Sigmoid colon (tissue), 7 donors: ENCODE measurements around the gene RBBP8NL. TPM values are rescaled to one million over a fixed set of nuclear protein-coding genes. Genes with fewer than 3 reads are reported as not detected.

Experiments
- DNase-seq: peaks from one replicate; pipeline ENCODE4 v3.0.0-alpha.2; 2019
- H3K27ac ChIP-seq, 4 donors: fragments of 200-600 bp; sonication (generic); one replicate each; pipeline ENCODE4 v1.5.1; 2016 to 2019; ENCODE audit warnings: mild to moderate bottlenecking in 1 of 4
- H3K27me3 ChIP-seq, 3 donors: fragments of 200-600 bp; sonication (generic); one replicate each; pipeline ENCODE4 v1.5.1; 2019; ENCODE audit warnings: mild to moderate bottlenecking in 1 of 3
- H3K36me3 ChIP-seq, 4 donors: fragments of 200-600 bp; sonication (generic); one replicate each; pipeline ENCODE4 v1.5.1; 2016 to 2019
- H3K4me1 ChIP-seq, 4 donors: fragments of 200-600 bp; sonication (generic); one replicate each; pipeline ENCODE4 v1.5.1; 2017 to 2019
- H3K4me3 ChIP-seq, 4 donors: fragments of 200-600 bp; sonication (generic); one replicate each; pipeline ENCODE4 v1.5.1; 2017 to 2019; ENCODE audit warnings: mild to moderate bottlenecking in 2 of 4, moderate library complexity in 1 of 4
- H3K9me3 ChIP-seq, 4 donors: fragments of 200-600 bp in 3 of 4; sonication (generic) in 3 of 4; one replicate each; pipeline versions ENCODE4 v1.5.1 to v1.6.1; 2013 to 2019
- CTCF ChIP-seq, 4 experiments: fragments of 450-650 bp in 3 of 4; fragments of 200-600 bp in 1 of 4; IDR thresholded peaks; one replicate each; pipeline ENCODE4 v1.5.1; 2016 to 2019; ENCODE audit warnings: antibody characterized with exemption in 4 of 4, mild to moderate bottlenecking in 3 of 4, moderate library complexity in 2 of 4
- EP300 ChIP-seq, 4 donors: sonication (generic); formaldehyde crosslinking; IDR thresholded peaks; one replicate each; pipeline ENCODE4 v1.6.1; 2017; ENCODE audit warnings: antibody characterized with exemption in 4 of 4
- POLR2A ChIP-seq, 2 donors: fragments of 450-650 bp; IDR thresholded peaks; one replicate each; pipeline ENCODE4 v1.6.1; 2016; ENCODE audit warnings: antibody characterized with exemption in 2 of 2, mild to moderate bottlenecking in 2 of 2, moderate library complexity in 2 of 2
- POLR2AphosphoS5 ChIP-seq, 4 donors: sonication (generic); formaldehyde crosslinking; IDR thresholded peaks; one replicate each; pipeline ENCODE4 v1.6.1; 2017; ENCODE audit warnings: antibody characterized with exemption in 4 of 4
- WGBS, 2 donors: extraction: QIAGEN DNeasy Blood & Tissue Kit; methylation state at CpG; one replicate each; pipeline ENCODE4 v1.1.7; 2013; 5-methylcytosine and 5-hydroxymethylcytosine counted together
- intact Hi-C: fragments of 100-400 bp; cut with DNase I; formaldehyde crosslinking; loops from one replicate; pipeline ENCODE4 v1.15.1; 2023
- polyA plus RNA-seq, 3 donors: library from polyadenylated mRNA; stranded (reverse); fragments of 200-250 nt; gene quantifications; one replicate each; pipeline ENCODE4 v1.2.3, GENCODE V29; 2013
- total RNA-seq, 4 donors: library from RNA; depleted of rRNA; stranded (reverse); fragments of >200 nt; gene quantifications; one replicate each; pipeline ENCODE4 v1.1.0, GENCODE V29; 2016
- donor health status: healthy with polysubstance abuse.
- donor health status: Bipolar disorder and iron deficiency.
- donor health status: healthy.

The RBBP8NL gene
- total and polyA plus RNA-seq, 7 donors, result 4.2 to 12.5 (median 5.4) TPM; not detected in 4

GRCh38 chr20:62400021-62400420 is 27.3 kb downstream of the RBBP8NL start:
- 79 to 83% methylated on average over 7 of the region's 7 CpGs for WGBS, 2 donors

GRCh38 chr20:62398120-62398821 is 29.1 kb downstream of the RBBP8NL start:
- intact Hi-C loops, result no loop called here
- H3K36me3 ChIP-seq, result peaks cover 0 to 39% (median 2%) of the 10 kb centered on the region in 4 donors
- 93 to 98% methylated on average over 19 of the region's 19 CpGs for WGBS, 2 donors

More at GRCh38 chr20:62400021-62400420, 27.3 kb downstream of the RBBP8NL start:
- no peaks in the 10 kb centered on the region for H3K9me3 ChIP-seq
- no peak overlapping the region for H3K4me3 ChIP-seq
- no peak overlapping the region for H3K27ac ChIP-seq
- TF ChIP-seq POLR2A (IDR thresholded peaks at IDR 0.05), result no peak
- no peak for TF ChIP-seq EP300 (IDR thresholded peaks at IDR 0.05)
- TF ChIP-seq CTCF (IDR thresholded peaks at IDR 0.05), result no peak
- no peak for TF ChIP-seq POLR2AphosphoS5 (IDR thresholded peaks at IDR 0.05)
- H3K4me1 ChIP-seq, result peaks cover 0 to 3% (median under 1%) of the 10 kb centered on the region in 4 donors
- H3K36me3 ChIP-seq, result peaks cover 0 to 23% (median 0%) of the 10 kb centered on the region in 4 donors
- intact Hi-C loops, result loop anchor here (10.0 kb wide), 2 partner anchors 395 to 815 kb away; partner anchors contain the start of genes MRGBP and YTHDF1
- H3K27me3 ChIP-seq, result no peaks in the 10 kb centered on the region
- no peak for DNase-seq

GRCh38 chr20:62396367-62397239 is 30.7 kb downstream of the RBBP8NL start:
- Histone ChIP-seq H3K36me3 (peaks cover 0 to 45% (median 3%) of the 10 kb centered on the region in 4 donors), H3K9me3 (no peaks in the 10 kb centered on the region), H3K4me1 (no peaks in the 10 kb centered on the region), H3K27ac (no peak overlapping the region), H3K4me3 (no peak overlapping the region), H3K27me3 (no peaks in the 10 kb centered on the region)
- no peak for TF ChIP-seq POLR2A (IDR thresholded peaks at IDR 0.05)
- TF ChIP-seq POLR2AphosphoS5 (IDR thresholded peaks at IDR 0.05), result no peak
- no peak for TF ChIP-seq CTCF (IDR thresholded peaks at IDR 0.05)
- TF ChIP-seq EP300 (IDR thresholded peaks at IDR 0.05), result no peak
- intact Hi-C loops, result no loop called here
- DNase-seq, result no peak
- 92 to 93% methylated on average over 35 of the region's 35 CpGs for WGBS, 2 donors

More at GRCh38 chr20:62398120-62398821, 29.1 kb downstream of the RBBP8NL start:
- Histone ChIP-seq H3K9me3 (no peaks in the 10 kb centered on the region), H3K4me3 (no peak overlapping the region), H3K27me3 (no peaks in the 10 kb centered on the region), H3K27ac (no peak overlapping the region), H3K4me1 (no peaks in the 10 kb centered on the region)
- TF ChIP-seq EP300 (IDR thresholded peaks at IDR 0.05) (no peak), CTCF (IDR thresholded peaks at IDR 0.05) (no peak), POLR2A (IDR thresholded peaks at IDR 0.05) (no peak), POLR2AphosphoS5 (IDR thresholded peaks at IDR 0.05) (no peak)
- DNase-seq, result no peak

GRCh38 chr20:62395311-62396242 is 31.8 kb downstream of the RBBP8NL start:
- H3K27ac ChIP-seq, result no peak overlapping the region
- TF ChIP-seq CTCF (IDR thresholded peaks at IDR 0.05) (no peak), EP300 (IDR thresholded peaks at IDR 0.05) (no peak), POLR2AphosphoS5 (IDR thresholded peaks at IDR 0.05) (no peak), POLR2A (IDR thresholded peaks at IDR 0.05) (no peak)
- intact Hi-C loops, result no loop called here
- no peak overlapping the region for H3K4me3 ChIP-seq
- 87 to 92% methylated on average over 27 of the region's 27 CpGs for WGBS, 2 donors
- H3K36me3 ChIP-seq, result peaks cover 0 to 52% (median 5%) of the 10 kb centered on the region in 4 donors
- H3K4me1 ChIP-seq, result no peaks in the 10 kb centered on the region
- no peaks in the 10 kb centered on the region for H3K9me3 ChIP-seq
- no peak for DNase-seq
- no peaks in the 10 kb centered on the region for H3K27me3 ChIP-seq
